IMR-90 (cell line): ENCODE measurements around the gene SPSB2. TPM values are rescaled to one million over a fixed set of nuclear protein-coding genes. Genes with fewer than 3 reads are reported as not detected.
A peak's percentile ranks its signal among the peaks of the same experiment; 100 is the strongest.

Experiments
- ATAC-seq: fragments of 200-7000 bp; cut with Tn5 transposase; 2 replicates; pipeline ENCODE4 v1.9.1; 2020; ENCODE audit warnings: low read depth, mild to moderate bottlenecking, moderate library complexity
- BruUV-seq: library from RNA; stranded (reverse); fragments of 400-500 nt; replicated peaks from 2 replicates; lab custom pipeline; 2021; lab: Mats Ljungman, UMichigan
- CTCF ChIA-PET: fragments of 300-600 bp; formaldehyde crosslinking; extraction: SDS; loops from one replicate; lab custom pipeline; 2021; ENCODE audit warnings: antibody characterized with exemption; lab: Yijun Ruan, JAX
- POLR2A ChIA-PET: fragments of 300-600 bp; sonication (Branson Sonifier 250); formaldehyde crosslinking; loops from one replicate; lab custom pipeline; 2022; ENCODE audit warnings: antibody characterized with exemption; ENCODE audit not compliant: unreplicated experiment; lab: Charles Lee
- DNase-seq: peaks from one replicate; pipeline ENCODE4 v3.0.0; 2013
- H2AFZ ChIP-seq: replicated peaks from 2 replicates; pipeline ENCODE3; 2013; ENCODE audit warnings: low read length, mild to moderate bottlenecking; ENCODE audit not compliant: poor library complexity
- H2AK5ac ChIP-seq: 2 replicates; pipeline ENCODE4 v1.6.1; 2013; ENCODE audit warnings: low read depth, low read length, inconsistent platforms
- H2AK9ac ChIP-seq: replicated peaks from 2 replicates; pipeline ENCODE3; 2013; ENCODE audit warnings: mild to moderate bottlenecking, low read depth, low read length, moderate library complexity; ENCODE audit not compliant: poor library complexity
- H2BK120ac ChIP-seq: 2 replicates; pipeline ENCODE4 v1.6.1; 2013; ENCODE audit warnings: low read depth, low read length, inconsistent platforms
- H2BK15ac ChIP-seq: 3 replicates; pipeline ENCODE4 v1.6.1; 2013; ENCODE audit warnings: low read depth, low read length, inconsistent platforms
- H2BK20ac ChIP-seq: 2 replicates; pipeline ENCODE4 v1.6.1; 2013; ENCODE audit warnings: low read depth, mild to moderate bottlenecking, inconsistent platforms, low read length, moderate library complexity
- H2BK5ac ChIP-seq: 2 replicates; pipeline ENCODE4 v1.6.1; 2013; ENCODE audit warnings: mild to moderate bottlenecking, low read depth, low read length, inconsistent platforms; ENCODE audit not compliant: poor library complexity, severe bottlenecking
- H3K14ac ChIP-seq: replicated peaks from 2 replicates; pipeline ENCODE4 v1.6.1; 2013; ENCODE audit warnings: low read depth, low read length, inconsistent platforms
- H3K18ac ChIP-seq: 2 replicates; pipeline ENCODE4 v1.6.1; 2013; ENCODE audit warnings: low read depth, low read length, control low read depth
- H3K23ac ChIP-seq: 2 replicates; pipeline ENCODE4 v1.6.1; 2013; ENCODE audit warnings: low read depth, low read length, inconsistent platforms
- H3K27ac ChIP-seq: 2 replicates; pipeline ENCODE4 v1.5.1; 2013; ENCODE audit warnings: mild to moderate bottlenecking, control low read depth, low read length; ENCODE audit not compliant: insufficient read depth
- H3K27me3 ChIP-seq: 2 replicates; pipeline ENCODE4 v1.6.1; 2013; ENCODE audit warnings: low read length; ENCODE audit not compliant: control insufficient read depth, insufficient read depth
- H3K36me3 ChIP-seq: 2 replicates; pipeline ENCODE4 v1.6.1; 2013; ENCODE audit warnings: low read length, mixed read lengths; ENCODE audit not compliant: control insufficient read depth, insufficient read depth
- H3K4ac ChIP-seq: 2 replicates; pipeline ENCODE4 v1.6.1; 2013; ENCODE audit warnings: low read depth, low read length, inconsistent platforms
- H3K4me1 ChIP-seq: 2 replicates; pipeline ENCODE4 v1.6.1; 2013; ENCODE audit warnings: low read length, mixed read lengths; ENCODE audit not compliant: control insufficient read depth, insufficient read depth
- H3K4me2 ChIP-seq: 2 replicates; pipeline ENCODE4 v1.6.1; 2013; ENCODE audit warnings: low read depth, mild to moderate bottlenecking, control low read depth, low read length, moderate library complexity
- H3K4me3 ChIP-seq: 2 replicates; pipeline ENCODE4 v1.5.1; 2013; ENCODE audit warnings: low read depth, mild to moderate bottlenecking, control low read depth, low read length, moderate library complexity; ENCODE audit not compliant: insufficient read depth
- H3K56ac ChIP-seq: 2 replicates; pipeline ENCODE4 v1.6.1; 2013; ENCODE audit warnings: low read length, inconsistent platforms; ENCODE audit not compliant: insufficient read depth; ENCODE audit errors: extremely low read depth
- H3K79me1 ChIP-seq, 2 experiments: 2 replicates each; pipeline ENCODE4 v1.6.1; 2013; ENCODE audit warnings: low read length in 2 of 2, inconsistent platforms in 1 of 2, low read depth in 1 of 2
- H3K9ac ChIP-seq: 2 replicates; pipeline ENCODE4 v1.6.1; 2013; ENCODE audit warnings: low read depth, low read length, control low read depth
- H3K9me1 ChIP-seq: 2 replicates; pipeline ENCODE4 v1.6.1; 2013; ENCODE audit warnings: low read length, inconsistent platforms; ENCODE audit not compliant: insufficient read depth
- H3K9me3 ChIP-seq: 2 replicates; pipeline ENCODE4 v1.6.1; 2013; ENCODE audit warnings: low read length; ENCODE audit not compliant: control insufficient read depth, insufficient read depth
- H4K20me1 ChIP-seq: 2 replicates; pipeline ENCODE4 v1.6.1; 2013; ENCODE audit warnings: low read length, inconsistent platforms; ENCODE audit not compliant: insufficient read depth
- H4K5ac ChIP-seq: 2 replicates; pipeline ENCODE4 v1.6.1; 2013; ENCODE audit warnings: mild to moderate bottlenecking, low read depth, low read length, control low read depth
- H4K8ac ChIP-seq, 2 experiments: 2 replicates each; pipeline ENCODE4 v1.6.1; 2013; ENCODE audit warnings: low read depth in 2 of 2, low read length in 2 of 2, control low read depth in 1 of 2, inconsistent platforms in 1 of 2
- H4K91ac ChIP-seq: 2 replicates; pipeline ENCODE4 v1.6.1; 2013; ENCODE audit warnings: low read depth, low read length, inconsistent platforms; ENCODE audit not compliant: insufficient read depth
- CHD1 ChIP-seq: IDR thresholded peaks from 2 replicates; pipeline ENCODE4 v1.6.1; 2012; ENCODE audit warnings: low read depth, low read length, improper control_type of control experiment
- FOS ChIP-seq: fragments of 150-350 bp; IDR thresholded peaks from 2 replicates; pipeline ENCODE4 v1.6.1; 2016; ENCODE audit warnings: low read depth, low read length
- MAFK ChIP-seq: IDR thresholded peaks from 2 replicates; pipeline ENCODE4 v1.6.1; 2012; ENCODE audit warnings: low read depth, low read length, improper control_type of control experiment
- POLR2A ChIP-seq: IDR thresholded peaks from 2 replicates; pipeline ENCODE4 v1.6.1; 2012; ENCODE audit warnings: mild to moderate bottlenecking, low read depth, low read length
- RFX5 ChIP-seq: IDR thresholded peaks from 2 replicates; pipeline ENCODE4 v1.8.0; 2012; ENCODE audit warnings: low read depth, mild to moderate bottlenecking, low read length, moderate library complexity
- SMC3 ChIP-seq: fragments of 150-350 bp; IDR thresholded peaks from 2 replicates; pipeline ENCODE4 v1.6.1; 2016; ENCODE audit warnings: low read depth, mild to moderate bottlenecking, antibody characterized with exemption, low read length, moderate library complexity
- WGBS, 2 experiments: methylation state at CpG; one replicate each; pipeline versions ENCODE4 v1.1.5 to v1.1.7; 2013; ENCODE audit warnings: missing lambda C conversion rate in 2 of 2; ENCODE audit not compliant: insufficient read length in 1 of 2; ENCODE audit errors: extremely low coverage in 2 of 2; 5-methylcytosine and 5-hydroxymethylcytosine counted together
- dilution Hi-C: fragments of 300-500 bp; cut with HindIII; formaldehyde crosslinking; loops from one replicate; pipeline ENCODE4 v1.14.3; 2018; ENCODE audit warnings: low sequenced_read_pairs; ENCODE audit not compliant: unreplicated experiment
- in situ Hi-C: fragments of 300-500 bp; cut with MboI; formaldehyde crosslinking; loops from 3 replicates; pipeline ENCODE4 v1.14.3; 2019; ENCODE audit warnings: low sequenced_read_pairs, inconsistent platforms, mixed read lengths
- intact Hi-C: fragments of 100-400 bp; cut with micrococcal nuclease; formaldehyde crosslinking; loops from 2 replicates; pipeline ENCODE4 v1.10.0; 2022
- polyA plus RNA-seq, 3 experiments: library from polyadenylated mRNA; depleted of rRNA; stranded (reverse); fragments of >200 nt; gene quantifications; 2 replicates each; pipeline ENCODE4 v1.2.3, GENCODE V29; 2012; ENCODE audit warnings: low replicate concordance in 1 of 3
- total RNA-seq: library from RNA; depleted of rRNA; stranded (reverse); fragments of >200 nt; gene quantifications from 2 replicates; pipeline ENCODE4 v1.2.3, GENCODE V29; 2012
- TF ChIP-seq, protein P1 (sequence below): conservative IDR thresholded peaks from 2 replicates; pipeline ENCODE4 v1.5.1; 2012; ENCODE audit warnings: mild to moderate bottlenecking, low read depth, low read length, improper control_type of control experiment

The SPSB2 gene
- total and polyA plus RNA-seq, 2 of the 4 experiments (the other 2 are of a cell fraction), result 1.3 to 4.1 TPM

DNA sequence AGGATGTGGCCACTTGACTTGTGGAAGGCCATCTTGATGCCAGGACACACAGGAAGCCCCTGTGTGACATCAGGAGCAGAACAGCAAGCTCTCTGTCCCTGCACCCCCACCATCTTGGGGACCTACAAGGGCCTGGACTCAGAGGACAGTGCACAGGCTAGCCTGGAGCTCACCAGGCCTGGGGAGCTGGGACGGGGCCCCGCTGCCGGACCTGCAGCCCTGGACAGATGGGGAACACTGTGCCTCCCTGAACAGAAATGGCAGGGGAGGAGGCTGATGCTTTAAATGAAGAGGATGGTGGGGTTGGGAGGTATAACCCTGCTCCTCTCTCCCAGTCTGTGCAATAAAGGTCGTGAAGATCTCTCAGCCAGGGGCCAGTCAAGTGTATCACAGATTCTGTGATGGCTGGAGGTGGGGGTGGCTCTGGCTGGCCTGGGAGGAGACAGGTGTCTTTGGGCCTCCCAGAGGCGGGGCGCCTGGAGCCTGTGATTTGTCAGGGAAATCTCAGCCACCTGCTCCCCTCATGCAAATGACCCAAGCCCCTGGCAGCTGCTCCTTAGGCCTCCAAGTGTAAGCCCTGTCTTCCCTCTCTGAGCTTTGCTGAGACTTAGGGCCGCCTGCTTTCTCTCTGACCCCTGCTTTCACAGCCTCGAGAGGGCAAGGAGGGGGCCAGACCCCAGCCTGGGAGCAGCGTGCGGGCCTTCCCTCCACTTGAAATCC is 33.5 kb downstream of the SPSB2 start:
- Histone ChIP-seq H3K4me2 (no peak overlapping the region), H3K9me1 (no peaks in the 10 kb centered on the region), H3K27me3 (no peaks in the 10 kb centered on the region), H4K20me1 (peaks cover 3% of the 10 kb centered on the region), H3K18ac (no peak overlapping the region), H2BK5ac (no peak overlapping the region), H3K9ac (no peak overlapping the region), H3K4me1 (no peaks in the 10 kb centered on the region), H2AFZ (no peak overlapping the region), H2BK120ac (no peak overlapping the region), H3K4me3 (no peak overlapping the region), H3K79me1 (peaks cover 0 to 3% of the 10 kb centered on the region in 2 experiments; a peak in 2 of 4 replicates), H3K36me3 (peaks cover 67% of the 10 kb centered on the region), H3K14ac (no peak overlapping the region), H4K91ac (no peak overlapping the region), H2BK15ac (no peak overlapping the region), H4K8ac (no peak overlapping the region), H3K23ac (no peak overlapping the region), H4K5ac (no peak overlapping the region), H3K9me3 (no peaks in the 10 kb centered on the region), H3K56ac (no peak overlapping the region), H2AK9ac (peak overlapping the region; percentile 12), H3K4ac (no peak overlapping the region), H3K27ac (no peak overlapping the region), H2AK5ac (no peak overlapping the region), H2BK20ac (no peak overlapping the region)
- in situ Hi-C loops (no loop called here), dilution Hi-C loops (no loop called here), intact Hi-C loops (no loop called here)
- WGBS, 2 experiments, result 80% methylated on average over 4 of the region's 10 CpGs; no CpG with 5 or more reads in 1 of the 2 experiments
- POLR2A ChIA-PET, result no interaction called here
- DNase-seq, result no peak
- TSS peak; percentile 69 for BruUV-seq
- CTCF ChIA-PET, result no interaction called here
- ATAC-seq, result no peak
- TF ChIP-seq RFX5 (no peak), SMC3 (no peak), FOS (no peak), CHD1 (no peak), POLR2A (no peak), MAFK (no peak)
- TF ChIP-seq, protein P1, sequence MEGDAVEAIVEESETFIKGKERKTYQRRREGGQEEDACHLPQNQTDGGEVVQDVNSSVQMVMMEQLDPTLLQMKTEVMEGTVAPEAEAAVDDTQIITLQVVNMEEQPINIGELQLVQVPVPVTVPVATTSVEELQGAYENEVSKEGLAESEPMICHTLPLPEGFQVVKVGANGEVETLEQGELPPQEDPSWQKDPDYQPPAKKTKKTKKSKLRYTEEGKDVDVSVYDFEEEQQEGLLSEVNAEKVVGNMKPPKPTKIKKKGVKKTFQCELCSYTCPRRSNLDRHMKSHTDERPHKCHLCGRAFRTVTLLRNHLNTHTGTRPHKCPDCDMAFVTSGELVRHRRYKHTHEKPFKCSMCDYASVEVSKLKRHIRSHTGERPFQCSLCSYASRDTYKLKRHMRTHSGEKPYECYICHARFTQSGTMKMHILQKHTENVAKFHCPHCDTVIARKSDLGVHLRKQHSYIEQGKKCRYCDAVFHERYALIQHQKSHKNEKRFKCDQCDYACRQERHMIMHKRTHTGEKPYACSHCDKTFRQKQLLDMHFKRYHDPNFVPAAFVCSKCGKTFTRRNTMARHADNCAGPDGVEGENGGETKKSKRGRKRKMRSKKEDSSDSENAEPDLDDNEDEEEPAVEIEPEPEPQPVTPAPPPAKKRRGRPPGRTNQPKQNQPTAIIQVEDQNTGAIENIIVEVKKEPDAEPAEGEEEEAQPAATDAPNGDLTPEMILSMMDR, result no peak
